ENCODE results near the gene ATOH1. TPM values are rescaled to one million over a fixed set of nuclear protein-coding genes. Genes with fewer than 3 reads are reported as not detected.

The ATOH1 gene
- polyA plus RNA-seq, 2 of the 4 experiments (the other 2 are of a cell fraction) = not detected

DNA sequence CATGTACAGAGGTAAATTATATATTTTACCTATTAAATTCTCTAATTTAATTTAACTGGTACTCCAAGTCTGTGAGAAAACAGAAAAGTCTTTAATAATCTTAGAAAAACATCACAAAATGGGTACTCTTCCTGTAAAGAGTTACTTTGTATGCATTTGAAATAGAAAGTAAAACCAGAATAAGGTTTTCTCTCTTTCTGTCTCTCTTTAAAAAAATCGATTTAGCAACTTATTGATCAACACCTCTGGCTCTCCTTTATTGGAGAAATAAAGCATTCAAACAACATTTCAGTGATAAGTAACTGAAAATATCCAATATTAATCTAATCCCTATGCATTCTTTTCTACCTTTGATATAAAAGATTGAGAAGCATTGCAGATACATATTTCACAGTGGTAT, 27.4 kb downstream of the ATOH1 start:
- 0% methylated on average over 1 of the region's 1 CpG for WGBS (ENCODE audit: missing lambda C conversion rate)
- DNase-seq (ENCODE audit: low read depth in 1 of 2, low spot score in 1 of 2) = no peak
- TF ChIP-seq, protein P1, sequence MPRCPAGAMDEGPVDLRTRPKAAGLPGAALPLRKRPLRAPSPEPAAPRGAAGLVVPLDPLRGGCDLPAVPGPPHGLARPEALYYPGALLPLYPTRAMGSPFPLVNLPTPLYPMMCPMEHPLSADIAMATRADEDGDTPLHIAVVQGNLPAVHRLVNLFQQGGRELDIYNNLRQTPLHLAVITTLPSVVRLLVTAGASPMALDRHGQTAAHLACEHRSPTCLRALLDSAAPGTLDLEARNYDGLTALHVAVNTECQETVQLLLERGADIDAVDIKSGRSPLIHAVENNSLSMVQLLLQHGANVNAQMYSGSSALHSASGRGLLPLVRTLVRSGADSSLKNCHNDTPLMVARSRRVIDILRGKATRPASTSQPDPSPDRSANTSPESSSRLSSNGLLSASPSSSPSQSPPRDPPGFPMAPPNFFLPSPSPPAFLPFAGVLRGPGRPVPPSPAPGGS (IDR thresholded peaks at IDR 0.05) = no peak
- no peak for TF ChIP-seq SMC3 (IDR thresholded peaks at IDR 0.05)
- TF ChIP-seq POLR2A (IDR thresholded peaks at IDR 0.05; ENCODE audit: low read length) = no peak
- no peak for TF ChIP-seq SREBF2 (IDR thresholded peaks at IDR 0.05)
- TF ChIP-seq MYC (IDR thresholded peaks at IDR 0.05; ENCODE audit: borderline replicate concordance, low read length) = no peak
- TF ChIP-seq HOXB5 (CRISPR knock-in tag; IDR thresholded peaks at IDR 0.05) = no peak
- Histone ChIP-seq H3K9me3 (no peaks in the 10 kb centered on the region), H3K4me2 (no peak overlapping the region), H3K27ac (no peak overlapping the region), H3K4me3 (no peak overlapping the region), H3K4me1 (no peaks in the 10 kb centered on the region)
- CTCF ChIA-PET = no interaction called here
- POLR2A ChIA-PET = no interaction called here
- no peak for FAIRE-seq
- no peak for ATAC-seq

DNA sequence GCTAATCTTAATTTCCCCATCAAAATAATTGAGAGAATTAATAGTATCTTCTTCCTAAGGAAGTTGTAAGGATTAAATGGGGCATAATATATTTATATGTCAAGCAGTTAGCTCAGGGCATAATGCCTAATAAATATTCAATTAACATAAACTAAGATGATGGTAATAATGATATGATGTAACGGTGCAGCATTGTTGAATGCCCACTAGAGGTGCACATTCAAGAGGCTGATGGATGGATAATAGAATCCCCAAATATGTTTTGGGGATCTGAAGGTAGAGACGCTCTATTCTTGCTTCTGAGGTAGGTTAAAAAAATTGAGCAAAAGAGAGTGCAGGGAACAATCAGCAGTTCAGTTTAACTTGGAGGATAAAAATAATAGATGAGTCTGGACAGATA, 37.1 kb downstream of the ATOH1 start:
- no peaks in the 10 kb centered on the region for H3K4me1 ChIP-seq
- FAIRE-seq = no peak
- no peak overlapping the region for H3K4me2 ChIP-seq
- no peak for DNase-seq (ENCODE audit: low read depth in 1 of 2, low spot score in 1 of 2)
- ChIA-PET CTCF (no interaction called here), POLR2A (no interaction called here)
- no peak for ATAC-seq
- H3K9me3 ChIP-seq = no peaks in the 10 kb centered on the region
- TF ChIP-seq, protein P2, sequence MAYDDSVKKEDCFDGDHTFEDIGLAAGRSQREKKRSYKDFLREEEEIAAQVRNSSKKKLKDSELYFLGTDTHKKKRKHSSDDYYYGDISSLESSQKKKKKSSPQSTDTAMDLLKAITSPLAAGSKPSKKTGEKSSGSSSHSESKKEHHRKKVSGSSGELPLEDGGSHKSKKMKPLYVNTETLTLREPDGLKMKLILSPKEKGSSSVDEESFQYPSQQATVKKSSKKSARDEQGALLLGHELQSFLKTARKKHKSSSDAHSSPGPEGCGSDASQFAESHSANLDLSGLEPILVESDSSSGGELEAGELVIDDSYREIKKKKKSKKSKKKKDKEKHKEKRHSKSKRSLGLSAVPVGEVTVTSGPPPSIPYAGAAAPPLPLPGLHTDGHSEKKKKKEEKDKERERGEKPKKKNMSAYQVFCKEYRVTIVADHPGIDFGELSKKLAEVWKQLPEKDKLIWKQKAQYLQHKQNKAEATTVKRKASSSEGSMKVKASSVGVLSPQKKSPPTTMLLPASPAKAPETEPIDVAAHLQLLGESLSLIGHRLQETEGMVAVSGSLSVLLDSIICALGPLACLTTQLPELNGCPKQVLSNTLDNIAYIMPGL (CRISPR knock-in tag; IDR thresholded peaks at IDR 0.05; ENCODE audit: borderline replicate concordance) = no peak
- TF ChIP-seq ESRRA (IDR thresholded peaks at IDR 0.05; ENCODE audit: borderline replicate concordance, low read length) (no peak), RFX5 (IDR thresholded peaks at IDR 0.05) (no peak), FOSB (CRISPR knock-in tag; IDR thresholded peaks at IDR 0.05) (no peak), TFCP2L1 (CRISPR knock-in tag; IDR thresholded peaks at IDR 0.05) (no peak), NFE2L2 (conservative IDR thresholded peaks at IDR 0.05; ENCODE audit: low read length) (no peak), POLR2A (IDR thresholded peaks at IDR 0.05; ENCODE audit: low read length) (no peak), MYC (IDR thresholded peaks at IDR 0.05; ENCODE audit: borderline replicate concordance, low read length) (no peak), HDAC2 (IDR thresholded peaks at IDR 0.05) (no peak), NR3C1 (IDR thresholded peaks at IDR 0.05) (no peak), MAZ (IDR thresholded peaks at IDR 0.05; ENCODE audit: borderline replicate concordance, low read depth, low read length) (no peak), ZSCAN20 (CRISPR knock-in tag; IDR thresholded peaks at IDR 0.05) (no peak)
- TF ChIP-seq, protein P3, sequence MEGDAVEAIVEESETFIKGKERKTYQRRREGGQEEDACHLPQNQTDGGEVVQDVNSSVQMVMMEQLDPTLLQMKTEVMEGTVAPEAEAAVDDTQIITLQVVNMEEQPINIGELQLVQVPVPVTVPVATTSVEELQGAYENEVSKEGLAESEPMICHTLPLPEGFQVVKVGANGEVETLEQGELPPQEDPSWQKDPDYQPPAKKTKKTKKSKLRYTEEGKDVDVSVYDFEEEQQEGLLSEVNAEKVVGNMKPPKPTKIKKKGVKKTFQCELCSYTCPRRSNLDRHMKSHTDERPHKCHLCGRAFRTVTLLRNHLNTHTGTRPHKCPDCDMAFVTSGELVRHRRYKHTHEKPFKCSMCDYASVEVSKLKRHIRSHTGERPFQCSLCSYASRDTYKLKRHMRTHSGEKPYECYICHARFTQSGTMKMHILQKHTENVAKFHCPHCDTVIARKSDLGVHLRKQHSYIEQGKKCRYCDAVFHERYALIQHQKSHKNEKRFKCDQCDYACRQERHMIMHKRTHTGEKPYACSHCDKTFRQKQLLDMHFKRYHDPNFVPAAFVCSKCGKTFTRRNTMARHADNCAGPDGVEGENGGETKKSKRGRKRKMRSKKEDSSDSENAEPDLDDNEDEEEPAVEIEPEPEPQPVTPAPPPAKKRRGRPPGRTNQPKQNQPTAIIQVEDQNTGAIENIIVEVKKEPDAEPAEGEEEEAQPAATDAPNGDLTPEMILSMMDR (IDR thresholded peaks at IDR 0.05) = no peak
- H3K27ac ChIP-seq = no peak overlapping the region
- WGBS (ENCODE audit: missing lambda C conversion rate) = 18% methylated on average over 2 of the region's 2 CpGs
- H3K4me3 ChIP-seq = no peak overlapping the region

DNA sequence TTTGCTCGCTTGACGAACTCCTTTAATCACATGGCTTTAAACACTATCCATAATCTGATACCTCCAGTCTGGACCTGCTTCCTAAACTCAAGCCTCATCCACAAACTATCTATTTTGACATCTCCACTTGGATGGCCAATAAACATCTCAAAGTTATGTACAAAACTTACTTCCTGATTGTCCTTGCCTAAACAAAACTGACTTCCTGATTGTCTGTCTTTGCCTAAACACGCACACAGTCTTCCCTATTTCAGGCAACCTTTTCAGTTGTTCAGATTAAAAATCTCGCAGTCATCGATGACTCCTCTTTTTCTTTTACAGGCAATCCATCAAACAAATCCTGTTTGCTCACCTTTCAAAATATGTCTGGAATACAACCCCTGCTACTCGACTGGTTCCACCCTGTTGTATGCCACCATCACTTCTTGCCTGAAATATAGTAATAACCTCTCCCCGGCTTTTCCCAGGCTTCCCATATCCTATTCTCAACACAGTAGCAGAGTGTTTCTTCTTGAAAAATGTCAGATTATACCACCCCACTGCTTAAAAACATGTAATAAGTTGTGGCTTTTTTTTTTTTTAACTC, 39.0 kb downstream of the ATOH1 start:
- DNase-seq (ENCODE audit: low read depth in 1 of 2, low spot score in 1 of 2) (no peak), ATAC-seq (no peak), FAIRE-seq (no peak)
- H3K4me3 ChIP-seq = no peak overlapping the region
- H3K27ac ChIP-seq = no peak overlapping the region
- ChIA-PET CTCF (no interaction called here), POLR2A (no interaction called here)
- no peaks in the 10 kb centered on the region for H3K9me3 ChIP-seq
- no peak overlapping the region for H3K4me2 ChIP-seq
- H3K4me1 ChIP-seq = no peaks in the 10 kb centered on the region
- 71% methylated on average over 7 of the region's 7 CpGs for WGBS (ENCODE audit: missing lambda C conversion rate)
- no peak for TF ChIP-seq ZNF302 (CRISPR knock-in tag; IDR thresholded peaks at IDR 0.05)
- TF ChIP-seq, protein P4, sequence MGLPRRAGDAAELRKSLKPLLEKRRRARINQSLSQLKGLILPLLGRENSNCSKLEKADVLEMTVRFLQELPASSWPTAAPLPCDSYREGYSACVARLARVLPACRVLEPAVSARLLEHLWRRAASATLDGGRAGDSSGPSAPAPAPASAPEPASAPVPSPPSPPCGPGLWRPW (IDR thresholded peaks at IDR 0.05) = no peak
- TF ChIP-seq RNF2 (IDR thresholded peaks at IDR 0.05; ENCODE audit: borderline replicate concordance, low read depth) = no peak
- TF ChIP-seq, protein P5, sequence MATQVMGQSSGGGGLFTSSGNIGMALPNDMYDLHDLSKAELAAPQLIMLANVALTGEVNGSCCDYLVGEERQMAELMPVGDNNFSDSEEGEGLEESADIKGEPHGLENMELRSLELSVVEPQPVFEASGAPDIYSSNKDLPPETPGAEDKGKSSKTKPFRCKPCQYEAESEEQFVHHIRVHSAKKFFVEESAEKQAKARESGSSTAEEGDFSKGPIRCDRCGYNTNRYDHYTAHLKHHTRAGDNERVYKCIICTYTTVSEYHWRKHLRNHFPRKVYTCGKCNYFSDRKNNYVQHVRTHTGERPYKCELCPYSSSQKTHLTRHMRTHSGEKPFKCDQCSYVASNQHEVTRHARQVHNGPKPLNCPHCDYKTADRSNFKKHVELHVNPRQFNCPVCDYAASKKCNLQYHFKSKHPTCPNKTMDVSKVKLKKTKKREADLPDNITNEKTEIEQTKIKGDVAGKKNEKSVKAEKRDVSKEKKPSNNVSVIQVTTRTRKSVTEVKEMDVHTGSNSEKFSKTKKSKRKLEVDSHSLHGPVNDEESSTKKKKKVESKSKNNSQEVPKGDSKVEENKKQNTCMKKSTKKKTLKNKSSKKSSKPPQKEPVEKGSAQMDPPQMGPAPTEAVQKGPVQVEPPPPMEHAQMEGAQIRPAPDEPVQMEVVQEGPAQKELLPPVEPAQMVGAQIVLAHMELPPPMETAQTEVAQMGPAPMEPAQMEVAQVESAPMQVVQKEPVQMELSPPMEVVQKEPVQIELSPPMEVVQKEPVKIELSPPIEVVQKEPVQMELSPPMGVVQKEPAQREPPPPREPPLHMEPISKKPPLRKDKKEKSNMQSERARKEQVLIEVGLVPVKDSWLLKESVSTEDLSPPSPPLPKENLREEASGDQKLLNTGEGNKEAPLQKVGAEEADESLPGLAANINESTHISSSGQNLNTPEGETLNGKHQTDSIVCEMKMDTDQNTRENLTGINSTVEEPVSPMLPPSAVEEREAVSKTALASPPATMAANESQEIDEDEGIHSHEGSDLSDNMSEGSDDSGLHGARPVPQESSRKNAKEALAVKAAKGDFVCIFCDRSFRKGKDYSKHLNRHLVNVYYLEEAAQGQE (IDR thresholded peaks at IDR 0.05) = no peak
- TF ChIP-seq MAZ (IDR thresholded peaks at IDR 0.05; ENCODE audit: borderline replicate concordance, low read depth, low read length) = no peak
- TF ChIP-seq CHD4 (IDR thresholded peaks at IDR 0.05; ENCODE audit: borderline replicate concordance) = no peak
- no peak for TF ChIP-seq CBX2 (IDR thresholded peaks at IDR 0.05; ENCODE audit: borderline replicate concordance, low read depth)
- TF ChIP-seq EHF (CRISPR knock-in tag; IDR thresholded peaks at IDR 0.05) = no peak
- TF ChIP-seq HOXB13 (CRISPR knock-in tag; IDR thresholded peaks at IDR 0.05; ENCODE audit: low read depth) = no peak
- no peak for TF ChIP-seq CHD2 (IDR thresholded peaks at IDR 0.05; ENCODE audit: low read length, partially characterized antibody)
- TF ChIP-seq TP53 (CRISPR knock-in tag; IDR thresholded peaks at IDR 0.05) = no peak
